ENCODE results near the gene MAST4. TPM values are rescaled to one million over a fixed set of nuclear protein-coding genes. Genes with fewer than 3 reads are reported as not detected.
A peak's percentile ranks its signal among the peaks of the same experiment; 100 is the strongest.

MAST4 gene
- total RNA-seq, 1 experiment from 2014 or later = 11.8 TPM

DNA sequence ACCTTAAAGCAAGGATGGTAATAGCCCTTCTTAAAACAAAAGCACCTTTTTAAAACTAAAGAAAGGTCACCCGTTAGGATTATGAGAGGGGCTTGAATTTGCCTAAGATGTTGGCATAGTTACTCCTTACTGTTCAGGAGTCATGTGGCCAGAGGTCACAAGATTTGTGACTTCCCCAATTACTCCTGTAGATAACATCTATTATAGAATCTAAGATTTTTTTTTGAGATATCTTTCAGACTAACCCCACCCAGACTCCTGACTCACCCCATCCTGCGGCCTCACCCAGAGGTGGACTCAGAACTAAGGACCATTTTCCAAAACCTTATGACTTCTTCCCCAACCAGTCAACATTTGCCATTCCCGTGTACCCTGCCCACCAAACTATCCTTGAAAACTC lies 598.0 kb downstream of the MAST4 start:
- H3K4me3 ChIP-seq (ENCODE audit: low read length) = peak overlapping the region; percentile 74
- H3K9me2 ChIP-seq (replicated peaks; ENCODE audit: insufficient read depth, low read length) = no peaks in the 10 kb centered on the region
- peak overlapping the region; percentile 81 for H3K9ac ChIP-seq (ENCODE audit: low read length)
- H3K79me2 ChIP-seq (ENCODE audit: low read length) = peaks cover 89% of the 10 kb centered on the region
- peak overlapping the region; percentile 85 for H3K4me2 ChIP-seq (ENCODE audit: low read depth, low read length, poor library complexity, severe bottlenecking)
- H3K9me3 ChIP-seq (ENCODE audit: low read length) = no peaks in the 10 kb centered on the region
- H3K27me3 ChIP-seq (ENCODE audit: low read length) = no peaks in the 10 kb centered on the region
- H3K27ac ChIP-seq (ENCODE audit: low read length) = peak overlapping the region; percentile 95
- peak; percentile 73 for DNase-seq
- peaks cover 33% of the 10 kb centered on the region for H3K36me3 ChIP-seq (ENCODE audit: insufficient read depth, low read length)
- no peaks in the 10 kb centered on the region for H4K20me1 ChIP-seq (ENCODE audit: insufficient read depth, low read depth, low read length)
- H3K4me1 ChIP-seq (ENCODE audit: low read length) = peaks cover 98% of the 10 kb centered on the region
- H2AFZ ChIP-seq (ENCODE audit: low read length) = no peak overlapping the region

DNA sequence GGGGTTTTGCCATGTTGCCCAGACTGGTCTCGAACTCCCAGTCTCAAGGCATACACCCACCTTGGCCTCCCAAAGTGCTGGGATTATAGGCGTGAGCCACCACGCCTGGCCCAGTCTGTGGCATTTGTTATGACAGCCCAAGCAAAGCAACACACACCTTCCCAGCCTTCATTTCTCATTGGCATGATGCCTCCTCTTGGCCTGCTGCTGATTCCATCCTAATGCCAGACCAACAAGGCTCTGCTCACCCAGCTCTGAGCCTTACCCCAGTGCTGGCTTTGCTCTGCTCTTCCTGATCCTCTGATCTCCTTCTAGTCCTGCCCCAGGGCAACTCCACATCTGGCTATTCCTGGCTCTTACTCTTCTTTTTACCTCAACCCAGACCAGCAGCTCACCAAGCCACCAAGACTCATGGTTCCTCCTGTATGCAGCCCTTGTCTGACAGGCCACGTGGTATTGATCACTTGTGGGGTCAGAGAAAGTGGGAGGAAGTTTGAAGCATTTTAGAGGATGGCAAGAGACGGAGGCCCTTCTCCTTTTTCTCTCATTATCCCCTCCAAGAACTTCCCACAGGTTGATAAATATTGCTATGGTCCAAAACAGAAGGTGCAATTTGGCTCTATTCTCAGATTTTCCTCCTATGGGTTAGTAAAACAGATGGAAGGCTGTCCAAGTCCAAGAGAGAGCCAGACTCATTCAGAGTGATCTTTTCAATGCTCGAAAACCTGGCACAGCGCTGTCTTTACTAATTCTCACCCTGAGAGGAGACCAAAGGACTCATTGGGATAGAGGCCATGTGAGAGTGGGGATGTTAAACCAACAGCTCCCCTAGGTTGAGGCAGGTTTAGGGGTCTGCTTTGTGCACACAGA lies 599.4 kb downstream of the MAST4 start:
- H3K4me3 ChIP-seq (ENCODE audit: low read length) = peak overlapping the region; percentile 74
- no peaks in the 10 kb centered on the region for H3K27me3 ChIP-seq (ENCODE audit: low read length)
- no peaks in the 10 kb centered on the region for H3K9me2 ChIP-seq (replicated peaks; ENCODE audit: insufficient read depth, low read length)
- H3K79me2 ChIP-seq (ENCODE audit: low read length) = peaks cover 74% of the 10 kb centered on the region
- no peaks in the 10 kb centered on the region for H4K20me1 ChIP-seq (ENCODE audit: insufficient read depth, low read depth, low read length)
- peak overlapping the region; percentile 95 for H3K27ac ChIP-seq (ENCODE audit: low read length)
- peak; percentile 79 for DNase-seq
- H3K9ac ChIP-seq (ENCODE audit: low read length) = peak overlapping the region; percentile 81
- peaks cover 97% of the 10 kb centered on the region for H3K4me1 ChIP-seq (ENCODE audit: low read length)
- H2AFZ ChIP-seq (ENCODE audit: low read length) = no peak overlapping the region
- H3K36me3 ChIP-seq (ENCODE audit: insufficient read depth, low read length) = peaks cover 30% of the 10 kb centered on the region
- H3K9me3 ChIP-seq (ENCODE audit: low read length) = no peaks in the 10 kb centered on the region
- peak overlapping the region; percentile 85 for H3K4me2 ChIP-seq (ENCODE audit: low read depth, low read length, poor library complexity, severe bottlenecking)

DNA sequence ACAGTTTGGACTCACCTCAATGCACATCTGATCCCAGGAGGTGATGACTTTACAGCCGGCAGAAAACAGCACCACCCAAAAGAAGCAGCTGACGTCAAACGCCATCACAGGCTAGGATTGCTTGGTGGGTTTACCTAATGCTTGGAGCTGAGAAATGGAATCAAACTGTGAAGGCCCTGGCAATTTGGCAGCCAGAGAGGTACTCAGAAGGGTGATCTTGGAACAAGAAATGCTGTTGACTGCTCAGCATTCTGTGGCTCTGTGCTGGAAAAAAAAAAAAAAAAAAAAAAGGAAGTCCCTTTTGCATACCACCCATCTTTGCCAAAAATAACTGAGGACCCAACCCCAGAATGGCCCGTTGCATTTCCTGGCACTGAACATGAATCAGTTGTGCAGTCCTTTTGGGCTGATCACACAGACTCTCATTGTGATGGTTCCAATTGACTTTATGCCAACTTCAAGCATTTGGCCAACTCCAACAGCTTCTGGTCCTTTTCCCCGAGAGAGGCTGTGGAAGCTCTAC lies 600.4 kb downstream of the MAST4 start, which contains the start of gene CD180:
TSS of gene CD180 (minus strand) at position 263 of the 523 bp plus-strand sequence. CDS start at position 105, 158 bp downstream.
- H3K4me2 ChIP-seq (ENCODE audit: low read depth, low read length, poor library complexity, severe bottlenecking) = peak within 1 kb of the TSS; percentile 85
- no peaks in the 10 kb centered on the region for H4K20me1 ChIP-seq (ENCODE audit: insufficient read depth, low read depth, low read length)
- H3K36me3 ChIP-seq (ENCODE audit: insufficient read depth, low read length) = peaks cover 22% of the 10 kb centered on the region
- peak within 1 kb of the TSS; percentile 74 for H3K4me3 ChIP-seq (ENCODE audit: low read length)
- DNase-seq = peak; percentile 91
- peak within 1 kb of the TSS; percentile 95 for H3K27ac ChIP-seq (ENCODE audit: low read length)
- no peaks in the 10 kb centered on the region for H3K9me2 ChIP-seq (replicated peaks; ENCODE audit: insufficient read depth, low read length)
- no peak within 1 kb of the TSS for H2AFZ ChIP-seq (ENCODE audit: low read length)
- H3K4me1 ChIP-seq (ENCODE audit: low read length) = peaks cover 94% of the 10 kb centered on the region
- H3K9me3 ChIP-seq (ENCODE audit: low read length) = no peaks in the 10 kb centered on the region
- H3K27me3 ChIP-seq (ENCODE audit: low read length) = no peaks in the 10 kb centered on the region
- peak within 1 kb of the TSS; percentile 81 for H3K9ac ChIP-seq (ENCODE audit: low read length)
- peaks cover 64% of the 10 kb centered on the region for H3K79me2 ChIP-seq (ENCODE audit: low read length)

- H3K27ac ChIP-seq (ENCODE audit: low read length) = peak overlapping the region; percentile 95
- no peaks in the 10 kb centered on the region for H4K20me1 ChIP-seq (ENCODE audit: insufficient read depth, low read depth, low read length)
- H3K9me2 ChIP-seq (replicated peaks; ENCODE audit: insufficient read depth, low read length) = no peaks in the 10 kb centered on the region
- peak overlapping the region; percentile 81 for H3K9ac ChIP-seq (ENCODE audit: low read length)
- peaks cover 15% of the 10 kb centered on the region for H3K36me3 ChIP-seq (ENCODE audit: insufficient read depth, low read length)
- peak overlapping the region; percentile 74 for H3K4me3 ChIP-seq (ENCODE audit: low read length)
- H3K27me3 ChIP-seq (ENCODE audit: low read length) = no peaks in the 10 kb centered on the region
- H2AFZ ChIP-seq (ENCODE audit: low read length) = no peak overlapping the region
- H3K4me2 ChIP-seq (ENCODE audit: low read depth, low read length, poor library complexity, severe bottlenecking) = peak overlapping the region; percentile 85
- H3K9me3 ChIP-seq (ENCODE audit: low read length) = no peaks in the 10 kb centered on the region
- peaks cover 55% of the 10 kb centered on the region for H3K79me2 ChIP-seq (ENCODE audit: low read length)
- DNase-seq = no peak
- peaks cover 94% of the 10 kb centered on the region for H3K4me1 ChIP-seq (ENCODE audit: low read length)
These were observed 601.3 kb downstream of the MAST4 start for GRCh38 chr5:67197536-67197935.

DNA sequence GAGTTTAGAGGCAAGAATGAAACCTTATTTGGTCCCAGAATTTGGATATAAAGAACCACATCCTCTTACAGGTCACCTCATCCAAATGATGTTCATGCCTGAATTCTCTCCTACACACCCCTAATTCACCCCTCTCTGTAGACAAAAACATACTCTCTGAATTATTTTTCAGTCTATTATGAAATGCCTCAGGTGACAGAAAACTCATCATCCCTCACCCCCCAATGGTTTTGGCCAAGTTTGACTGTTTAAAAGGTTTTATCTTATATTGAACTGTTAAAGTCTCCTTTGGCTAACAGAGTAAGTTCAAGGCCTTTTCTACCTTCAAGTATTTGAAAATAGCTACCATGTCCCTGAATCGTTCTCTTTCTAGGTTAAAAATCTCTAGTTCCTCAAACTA lies 602.7 kb downstream of the MAST4 start:
- peak overlapping the region; percentile 95 for H3K27ac ChIP-seq (ENCODE audit: low read length)
- H3K36me3 ChIP-seq (ENCODE audit: insufficient read depth, low read length) = peaks cover 1% of the 10 kb centered on the region
- H3K9me3 ChIP-seq (ENCODE audit: low read length) = no peaks in the 10 kb centered on the region
- H3K79me2 ChIP-seq (ENCODE audit: low read length) = peaks cover 41% of the 10 kb centered on the region
- peaks cover 94% of the 10 kb centered on the region for H3K4me1 ChIP-seq (ENCODE audit: low read length)
- H3K27me3 ChIP-seq (ENCODE audit: low read length) = no peaks in the 10 kb centered on the region
- no peaks in the 10 kb centered on the region for H4K20me1 ChIP-seq (ENCODE audit: insufficient read depth, low read depth, low read length)
- DNase-seq = no peak
- peak overlapping the region; percentile 74; the same call in 1 of the 2 replicates for H3K4me3 ChIP-seq (ENCODE audit: low read length)
- no peaks in the 10 kb centered on the region for H3K9me2 ChIP-seq (replicated peaks; ENCODE audit: insufficient read depth, low read length)
- H3K4me2 ChIP-seq (ENCODE audit: low read depth, low read length, poor library complexity, severe bottlenecking) = peak overlapping the region; percentile 85
- no peak overlapping the region for H3K9ac ChIP-seq (ENCODE audit: low read length)
- H2AFZ ChIP-seq (ENCODE audit: low read length) = no peak overlapping the region

GRCh38 chr5:67199859-67200258 lies 603.7 kb downstream of the MAST4 start:
- peak overlapping the region; percentile 44 for H3K4me2 ChIP-seq (ENCODE audit: low read depth, low read length, poor library complexity, severe bottlenecking)
- H3K27me3 ChIP-seq (ENCODE audit: low read length) = no peaks in the 10 kb centered on the region
- peaks cover 94% of the 10 kb centered on the region for H3K4me1 ChIP-seq (ENCODE audit: low read length)
- peak; percentile 49 for DNase-seq
- H4K20me1 ChIP-seq (ENCODE audit: insufficient read depth, low read depth, low read length) = no peaks in the 10 kb centered on the region
- H3K9ac ChIP-seq (ENCODE audit: low read length) = no peak overlapping the region
- no peaks in the 10 kb centered on the region for H3K9me3 ChIP-seq (ENCODE audit: low read length)
- peak overlapping the region; percentile 95 for H3K27ac ChIP-seq (ENCODE audit: low read length)
- H3K36me3 ChIP-seq (ENCODE audit: insufficient read depth, low read length) = no peaks in the 10 kb centered on the region
- no peak overlapping the region for H3K4me3 ChIP-seq (ENCODE audit: low read length)
- no peaks in the 10 kb centered on the region for H3K9me2 ChIP-seq (replicated peaks; ENCODE audit: insufficient read depth, low read length)
- peaks cover 32% of the 10 kb centered on the region for H3K79me2 ChIP-seq (ENCODE audit: low read length)
- H2AFZ ChIP-seq (ENCODE audit: low read length) = no peak overlapping the region

DNA sequence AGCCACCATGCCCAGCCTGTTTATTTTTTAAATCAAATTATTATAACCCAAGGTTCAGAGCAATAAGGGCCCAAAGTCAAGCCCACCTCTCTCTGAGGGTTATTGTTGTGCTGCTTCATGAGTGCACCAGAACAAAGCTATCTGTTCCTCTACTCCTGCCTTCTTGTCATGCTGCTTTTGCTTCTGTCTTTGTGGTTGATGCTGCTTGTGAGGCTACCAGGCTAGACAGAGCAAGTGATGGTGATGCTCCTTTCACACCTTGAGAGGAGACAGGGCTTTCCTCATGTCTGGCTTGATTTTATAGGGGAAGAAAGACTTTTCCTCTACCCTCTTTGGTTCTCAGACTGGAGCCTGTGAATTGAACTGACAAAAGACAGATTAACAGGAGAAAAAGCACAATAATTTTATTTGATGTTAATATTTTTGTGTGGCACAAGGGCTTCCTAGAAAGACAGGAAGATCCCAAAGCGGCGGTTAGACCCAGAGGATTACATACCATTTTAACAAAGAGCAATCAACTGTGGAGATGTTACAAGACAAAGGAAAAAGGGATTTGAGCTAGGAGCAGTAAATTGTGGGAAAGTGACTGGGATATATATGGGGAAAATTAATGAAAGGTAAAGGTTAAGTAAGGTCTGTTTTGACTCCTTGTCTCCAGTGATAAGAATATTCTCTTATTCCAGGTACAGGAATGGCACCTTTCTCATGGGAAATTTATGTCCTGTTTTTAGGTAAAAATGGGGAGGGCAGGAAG lies 604.8 kb downstream of the MAST4 start:
- Histone ChIP-seq H3K27me3 (ENCODE audit: low read length) (no peaks in the 10 kb centered on the region), H2AFZ (ENCODE audit: low read length) (no peak overlapping the region), H3K79me2 (ENCODE audit: low read length) (peaks cover 20% of the 10 kb centered on the region), H3K9ac (ENCODE audit: low read length) (no peak overlapping the region), H3K27ac (ENCODE audit: low read length) (peak overlapping the region; percentile 95), H4K20me1 (ENCODE audit: insufficient read depth, low read depth, low read length) (no peaks in the 10 kb centered on the region), H3K4me2 (ENCODE audit: low read depth, low read length, poor library complexity, severe bottlenecking) (no peak overlapping the region), H3K9me2 (replicated peaks; ENCODE audit: insufficient read depth, low read length) (no peaks in the 10 kb centered on the region), H3K9me3 (ENCODE audit: low read length) (no peaks in the 10 kb centered on the region), H3K36me3 (ENCODE audit: insufficient read depth, low read length) (no peaks in the 10 kb centered on the region), H3K4me3 (ENCODE audit: low read length) (no peak overlapping the region), H3K4me1 (ENCODE audit: low read length) (peaks cover 94% of the 10 kb centered on the region)
- peak; percentile 57 for DNase-seq

All from Karpas-422 (cell line).